Diencephalon (tissue), 1 donor: ENCODE results near the gene TBCE. TPM values are rescaled to one million over a fixed set of nuclear protein-coding genes. Genes with fewer than 3 reads are reported as not detected.

ENCODE experiments used
- small RNA-seq: library from RNA; depleted of rRNA; stranded (forward); fragments of <200 nt; gene quantifications from one replicate; pipeline ENCODE3, GENCODE V24; 2014
- total RNA-seq: library from RNA; depleted of rRNA; stranded (reverse); fragments of >200 nt; gene quantifications from one replicate; pipeline ENCODE4 v1.2.3, GENCODE V29; 2014

Gene TBCE, protein sequence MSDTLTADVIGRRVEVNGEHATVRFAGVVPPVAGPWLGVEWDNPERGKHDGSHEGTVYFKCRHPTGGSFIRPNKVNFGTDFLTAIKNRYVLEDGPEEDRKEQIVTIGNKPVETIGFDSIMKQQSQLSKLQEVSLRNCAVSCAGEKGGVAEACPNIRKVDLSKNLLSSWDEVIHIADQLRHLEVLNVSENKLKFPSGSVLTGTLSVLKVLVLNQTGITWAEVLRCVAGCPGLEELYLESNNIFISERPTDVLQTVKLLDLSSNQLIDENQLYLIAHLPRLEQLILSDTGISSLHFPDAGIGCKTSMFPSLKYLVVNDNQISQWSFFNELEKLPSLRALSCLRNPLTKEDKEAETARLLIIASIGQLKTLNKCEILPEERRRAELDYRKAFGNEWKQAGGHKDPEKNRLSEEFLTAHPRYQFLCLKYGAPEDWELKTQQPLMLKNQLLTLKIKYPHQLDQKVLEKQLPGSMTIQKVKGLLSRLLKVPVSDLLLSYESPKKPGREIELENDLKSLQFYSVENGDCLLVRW
- total RNA-seq: 36.0 TPM

DNA sequence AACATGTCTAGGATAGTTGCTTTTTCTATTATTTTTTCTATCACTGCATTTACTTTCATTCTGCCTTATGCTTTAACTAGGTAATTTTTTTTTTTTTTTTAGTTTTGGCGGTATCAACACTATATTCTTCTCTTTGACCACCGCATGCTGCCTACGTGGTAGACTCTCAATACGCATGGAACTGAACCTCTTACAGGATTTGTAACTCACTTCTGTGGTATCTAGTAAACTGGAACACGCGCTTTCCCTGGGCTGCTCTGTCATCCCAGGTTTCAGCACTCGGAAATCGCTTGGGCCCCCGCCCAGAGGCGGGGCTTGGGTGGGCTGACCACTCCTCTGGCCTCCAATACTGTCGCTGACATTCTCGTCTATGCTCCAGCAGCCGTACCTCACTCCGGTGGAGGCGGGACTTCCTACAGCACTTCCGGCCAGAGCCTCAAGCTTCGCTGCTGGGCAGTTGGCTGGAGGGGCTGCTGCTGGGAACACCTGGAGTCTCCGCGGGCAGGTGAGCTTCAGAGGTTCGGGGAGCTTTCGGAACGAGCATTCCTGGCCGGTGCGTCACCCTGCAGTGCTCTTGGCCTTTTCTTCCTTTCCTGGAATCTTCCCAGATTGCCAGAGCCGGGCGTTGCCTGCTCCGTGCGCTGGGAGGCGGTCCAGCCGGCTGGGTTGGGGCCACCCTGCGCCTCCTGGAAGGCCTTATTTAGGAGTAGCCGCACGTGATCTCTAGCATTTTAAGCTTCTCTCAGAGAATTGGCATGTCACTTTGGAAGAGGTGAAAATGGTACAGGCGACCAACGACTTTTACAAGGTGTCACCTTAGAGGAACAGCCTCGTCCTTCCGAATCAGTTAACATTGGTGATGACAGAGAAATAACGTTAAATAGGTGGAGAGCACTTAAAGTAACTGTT, at the start of gene TBCE:
TSS of gene TBCE (plus strand) at position 428 of the 909 bp plus-strand sequence. CDS start 12,623 bp downstream, outside the sequence.

DNA sequence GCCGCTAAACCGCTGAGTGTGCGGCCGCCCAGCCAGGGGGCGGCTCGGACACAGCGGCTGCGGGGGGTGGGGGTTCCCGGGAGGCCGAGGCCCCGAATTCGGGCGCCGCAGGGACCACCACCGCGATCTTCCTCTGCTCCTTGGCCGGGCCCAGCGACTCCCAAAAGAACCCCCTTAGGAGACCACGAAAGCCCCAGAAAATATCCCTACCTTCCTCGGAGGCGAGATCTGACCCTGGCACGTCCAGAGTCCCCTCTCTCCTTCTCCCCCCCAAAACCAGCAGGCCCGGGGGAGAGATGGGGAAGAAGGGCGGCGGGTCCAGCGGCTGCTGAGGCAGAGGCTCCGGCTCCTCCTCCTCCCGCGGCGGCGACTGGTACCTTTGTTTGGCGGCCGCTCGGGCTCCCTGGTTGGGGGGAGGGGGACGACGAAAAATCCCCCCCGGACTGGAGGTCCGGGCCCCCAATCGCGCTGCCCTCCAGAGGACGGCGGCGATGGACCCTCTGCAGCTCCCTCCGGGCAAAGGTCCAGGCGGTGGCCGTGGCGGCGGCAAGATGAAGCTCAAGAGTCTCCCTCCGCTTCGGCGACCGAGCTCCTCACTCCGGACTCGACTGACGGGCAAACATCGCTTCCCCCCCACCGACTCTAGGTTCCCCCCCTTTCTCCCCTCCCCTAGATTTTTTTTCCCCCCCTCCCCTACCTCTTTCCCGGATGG, 39.5 kb upstream of the TBCE start, which contains the start of gene ARID4B:
TSS of gene ARID4B (minus strand) at position 621 of the 712 bp plus-strand sequence. CDS start 1,260 bp downstream, outside the sequence.

DNA sequence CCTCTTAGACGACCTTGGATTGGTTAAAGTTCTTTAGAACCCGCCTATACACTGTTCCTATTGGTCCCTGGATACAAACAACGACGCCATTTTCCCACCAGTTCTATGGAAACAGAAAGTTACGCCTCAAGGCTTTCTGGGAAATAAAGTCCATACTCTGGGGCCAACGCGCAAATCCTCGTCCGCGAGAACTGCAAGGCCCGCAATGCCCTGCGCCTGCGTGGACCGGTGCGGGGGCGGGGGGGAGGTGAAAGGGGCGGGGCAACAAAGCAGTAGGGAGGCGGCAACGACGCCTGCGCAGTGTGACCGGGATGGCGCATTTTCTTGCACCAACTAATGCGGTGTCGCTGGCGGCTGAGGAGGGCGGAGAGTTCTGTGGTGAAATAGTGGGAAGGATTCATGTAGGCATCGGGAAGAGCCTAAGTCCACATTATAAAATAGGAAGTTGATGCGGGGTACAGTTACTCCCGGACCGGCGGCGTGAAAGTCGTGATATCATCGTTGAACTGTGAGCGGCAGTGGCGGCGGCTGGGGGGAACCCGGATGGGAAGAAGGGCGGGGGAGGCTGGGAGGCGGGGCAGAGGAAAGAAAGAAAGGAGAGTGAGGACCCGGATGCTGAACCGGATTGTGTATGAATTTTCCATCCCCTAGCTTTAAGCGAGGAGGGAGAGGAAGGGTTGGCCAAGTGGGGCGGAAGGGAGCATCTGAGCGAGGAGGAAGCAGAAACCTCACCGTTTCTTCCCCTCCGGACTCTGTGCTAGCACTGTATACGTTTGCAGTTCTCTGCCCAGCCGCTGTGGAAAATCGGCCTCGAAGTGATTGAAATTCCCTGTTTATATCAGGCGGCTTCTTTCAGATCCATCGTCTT, 38.7 kb upstream of the TBCE start, which contains the start of gene GGPS1:
TSS of gene GGPS1 (plus strand) at position 300 of the 868 bp plus-strand sequence. CDS start 6,695 bp downstream, outside the sequence.

Small RNA genes within 50 kb of the gene (small RNA-seq; reads per million reads assigned to genes)
- gene AL391994.1 (not detected), gene RPS21P1 (not detected)

Other genes with a start within 250 kb of the TBCE start
- 154 TPM for gene TOMM20, start 238.6 kb upstream of the TBCE start, total RNA-seq
- gene RBM34, start 206.2 kb upstream of the TBCE start, total RNA-seq: 65.3 TPM
- gene ARID4B, start 39.2 kb upstream of the TBCE start, total RNA-seq: 67.4 TPM
- gene GGPS1, start 38.9 kb upstream of the TBCE start, total RNA-seq: 33.9 TPM
- 22.8 TPM for gene B3GALNT2, start 137.0 kb downstream of the TBCE start, total RNA-seq